Thoracic aorta (tissue), 2 donors: Measurements from ENCODE around the gene MACO1. TPM values are rescaled to one million over a fixed set of nuclear protein-coding genes. Genes with fewer than 3 reads are reported as not detected.
"Not testable (repeated sequence)": the region's sequence is repeated elsewhere in the genome, so short reads cannot be mapped to it uniquely, and the experiment has no call there.

ENCODE experiments used
- ATAC-seq: fragments of 150-250 bp; one replicate; pipeline ENCODE4 v1.8.0; 2017; ENCODE audit warnings: low read depth; ENCODE audit not compliant: insufficient number of reproducible peaks, low FRiP score
- DNase-seq: peaks from one replicate; pipeline ENCODE4 v3.0.0-alpha.2; 2020; ENCODE audit warnings: low spot score
- H3K27ac ChIP-seq, 2 donors: fragments of 200-600 bp; sonication (generic); 1 replicate in 1 of 2; 2 replicates in 1 of 2; pipeline ENCODE4 v1.5.1; 2016; ENCODE audit warnings: mild to moderate bottlenecking in 2 of 2, moderate library complexity in 2 of 2
- H3K27me3 ChIP-seq: fragments of 200-600 bp; sonication (generic); replicated peaks from 2 replicates; pipeline ENCODE4 v1.6.0; 2016; ENCODE audit warnings: mild to moderate bottlenecking; ENCODE audit not compliant: insufficient read depth
- H3K36me3 ChIP-seq: fragments of 200-600 bp; sonication (generic); one replicate; pipeline ENCODE4 v1.5.1; 2016
- H3K4me1 ChIP-seq, 2 donors: fragments of 200-600 bp; sonication (generic); 1 replicate in 1 of 2; 2 replicates in 1 of 2; pipeline versions ENCODE4 v1.5.1 to v1.6.0; 2016; ENCODE audit warnings: low read depth in 2 of 2, mild to moderate bottlenecking in 1 of 2; ENCODE audit not compliant: control insufficient read depth in 1 of 2
- H3K4me3 ChIP-seq: fragments of 200-600 bp; sonication (generic); 2 replicates; pipeline ENCODE4 v1.5.1; 2016; ENCODE audit warnings: mild to moderate bottlenecking
- H3K9me3 ChIP-seq: fragments of 200-600 bp; sonication (generic); 2 replicates; pipeline ENCODE4 v1.5.1; 2016
- total RNA-seq, 2 donors: library from RNA; depleted of rRNA; stranded (reverse); fragments of >200 nt; gene quantifications; one replicate each; pipeline versions ENCODE4 v1.1.0 to v1.2.3, GENCODE V29; 2016
- TF ChIP-seq, protein P1 (sequence below): fragments of 200-600 bp; sonication (generic); IDR thresholded peaks from one replicate; pipeline ENCODE4 v1.5.1; 2019; ENCODE audit warnings: antibody characterized with exemption

The MACO1 gene
- total RNA-seq, 2 donors from 2014 or later = 15.2 to 18.8 TPM

DNA sequence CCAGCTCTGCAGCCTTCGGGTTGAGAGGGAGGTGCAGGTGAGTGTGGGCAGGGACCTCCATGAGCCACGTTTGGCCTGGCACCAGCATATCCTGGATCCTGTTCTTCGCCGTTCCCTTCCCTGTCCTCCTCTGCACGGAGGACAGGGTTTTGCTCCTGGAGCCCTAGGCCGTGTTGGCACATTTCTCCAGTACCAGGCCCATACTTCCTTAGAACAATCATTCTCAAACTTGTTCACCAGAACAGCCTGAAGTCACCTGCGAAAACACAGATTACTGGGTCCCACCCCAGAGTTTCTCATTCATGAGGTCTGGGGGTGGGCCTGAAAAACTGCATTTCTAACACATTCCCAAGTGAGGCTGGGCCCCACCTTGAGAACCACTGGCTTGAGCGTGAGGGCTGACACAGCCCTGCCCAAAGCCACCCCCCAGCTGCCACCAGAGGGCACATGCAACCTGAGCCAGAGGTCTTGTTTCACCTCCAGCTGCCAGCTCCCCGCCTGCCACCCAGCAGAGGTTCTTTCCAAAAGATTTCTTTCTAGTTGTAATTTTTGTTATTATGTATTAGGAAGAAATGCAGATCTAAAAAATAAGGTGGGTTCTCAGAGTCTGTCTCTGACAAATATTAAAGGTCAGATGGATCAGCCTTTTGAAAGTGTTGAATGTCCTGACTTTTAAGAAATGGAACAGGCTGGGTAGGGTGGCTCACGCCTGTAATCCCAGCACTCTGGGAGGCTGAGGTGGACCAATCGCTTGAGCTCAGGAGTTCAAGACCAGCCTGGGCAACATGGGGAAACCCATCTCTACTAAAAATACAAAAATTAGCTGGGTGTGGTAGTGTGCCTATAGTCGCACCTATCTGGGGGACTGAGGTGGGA is 73.1 kb downstream of the MACO1 start:
- no peak for DNase-seq
- ATAC-seq = no peak
- Histone ChIP-seq H3K36me3 (no peaks in the 10 kb centered on the region), H3K27me3 (no peaks in the 10 kb centered on the region), H3K9me3 (no peaks in the 10 kb centered on the region), H3K4me3 (no peak overlapping the region), H3K4me1 (peaks cover 29 to 71% of the 10 kb centered on the region in 2 donors), H3K27ac (peak overlapping the region; percentile 33 to 46)
- TF ChIP-seq, protein P1, sequence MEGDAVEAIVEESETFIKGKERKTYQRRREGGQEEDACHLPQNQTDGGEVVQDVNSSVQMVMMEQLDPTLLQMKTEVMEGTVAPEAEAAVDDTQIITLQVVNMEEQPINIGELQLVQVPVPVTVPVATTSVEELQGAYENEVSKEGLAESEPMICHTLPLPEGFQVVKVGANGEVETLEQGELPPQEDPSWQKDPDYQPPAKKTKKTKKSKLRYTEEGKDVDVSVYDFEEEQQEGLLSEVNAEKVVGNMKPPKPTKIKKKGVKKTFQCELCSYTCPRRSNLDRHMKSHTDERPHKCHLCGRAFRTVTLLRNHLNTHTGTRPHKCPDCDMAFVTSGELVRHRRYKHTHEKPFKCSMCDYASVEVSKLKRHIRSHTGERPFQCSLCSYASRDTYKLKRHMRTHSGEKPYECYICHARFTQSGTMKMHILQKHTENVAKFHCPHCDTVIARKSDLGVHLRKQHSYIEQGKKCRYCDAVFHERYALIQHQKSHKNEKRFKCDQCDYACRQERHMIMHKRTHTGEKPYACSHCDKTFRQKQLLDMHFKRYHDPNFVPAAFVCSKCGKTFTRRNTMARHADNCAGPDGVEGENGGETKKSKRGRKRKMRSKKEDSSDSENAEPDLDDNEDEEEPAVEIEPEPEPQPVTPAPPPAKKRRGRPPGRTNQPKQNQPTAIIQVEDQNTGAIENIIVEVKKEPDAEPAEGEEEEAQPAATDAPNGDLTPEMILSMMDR = peak; percentile 67

DNA sequence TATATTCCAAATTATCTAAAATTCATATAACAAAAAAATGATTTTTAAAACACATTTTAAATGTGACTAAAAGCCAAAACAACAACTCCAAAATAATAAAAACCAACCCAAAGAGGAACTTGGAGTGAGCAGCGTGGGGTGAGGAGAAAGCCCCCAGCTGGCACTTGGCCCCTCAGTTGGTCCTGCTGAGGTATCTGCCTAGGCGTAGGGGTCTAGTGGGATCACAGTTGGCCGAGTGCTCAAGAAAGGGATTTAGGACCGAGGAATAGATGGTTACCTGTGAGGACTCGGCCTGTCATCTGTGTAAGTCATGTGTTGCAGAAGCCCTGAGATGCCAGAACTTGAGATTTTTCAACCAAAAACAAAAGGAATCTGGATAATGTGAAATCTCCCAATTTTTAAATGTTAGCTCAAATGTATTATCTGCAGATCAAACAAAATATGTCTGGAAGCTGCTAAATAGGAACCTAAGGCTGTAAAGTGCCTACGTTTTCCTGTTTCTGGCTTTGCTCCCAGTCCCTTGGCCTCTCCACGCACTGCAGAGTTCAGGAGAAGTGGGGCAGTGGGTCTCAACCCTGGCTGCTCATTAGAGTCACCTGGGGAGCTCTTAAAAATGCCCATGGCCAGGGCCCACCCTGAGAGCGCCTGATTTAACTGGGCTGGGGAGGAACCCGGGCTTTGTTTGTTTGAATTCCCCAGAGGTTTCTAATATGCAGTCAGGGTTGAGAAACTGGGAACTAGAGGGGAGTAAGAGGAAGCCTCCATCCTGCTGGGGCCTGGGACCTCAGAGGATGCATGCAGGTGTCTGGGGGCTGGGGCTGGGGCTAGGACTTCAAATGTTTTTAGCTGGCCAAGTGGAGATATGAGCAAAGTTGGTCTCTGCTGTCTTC is 74.3 kb downstream of the MACO1 start:
- ATAC-seq = peak; percentile 38
- Histone ChIP-seq H3K27me3 (no peaks in the 10 kb centered on the region), H3K27ac (peak overlapping the region; percentile 13 to 66), H3K4me1 (peaks cover 29 to 61% of the 10 kb centered on the region in 2 donors), H3K9me3 (no peaks in the 10 kb centered on the region), H3K36me3 (no peaks in the 10 kb centered on the region), H3K4me3 (no peak overlapping the region)
- DNase-seq = no peak
- TF ChIP-seq, protein P1 = no peak

DNA sequence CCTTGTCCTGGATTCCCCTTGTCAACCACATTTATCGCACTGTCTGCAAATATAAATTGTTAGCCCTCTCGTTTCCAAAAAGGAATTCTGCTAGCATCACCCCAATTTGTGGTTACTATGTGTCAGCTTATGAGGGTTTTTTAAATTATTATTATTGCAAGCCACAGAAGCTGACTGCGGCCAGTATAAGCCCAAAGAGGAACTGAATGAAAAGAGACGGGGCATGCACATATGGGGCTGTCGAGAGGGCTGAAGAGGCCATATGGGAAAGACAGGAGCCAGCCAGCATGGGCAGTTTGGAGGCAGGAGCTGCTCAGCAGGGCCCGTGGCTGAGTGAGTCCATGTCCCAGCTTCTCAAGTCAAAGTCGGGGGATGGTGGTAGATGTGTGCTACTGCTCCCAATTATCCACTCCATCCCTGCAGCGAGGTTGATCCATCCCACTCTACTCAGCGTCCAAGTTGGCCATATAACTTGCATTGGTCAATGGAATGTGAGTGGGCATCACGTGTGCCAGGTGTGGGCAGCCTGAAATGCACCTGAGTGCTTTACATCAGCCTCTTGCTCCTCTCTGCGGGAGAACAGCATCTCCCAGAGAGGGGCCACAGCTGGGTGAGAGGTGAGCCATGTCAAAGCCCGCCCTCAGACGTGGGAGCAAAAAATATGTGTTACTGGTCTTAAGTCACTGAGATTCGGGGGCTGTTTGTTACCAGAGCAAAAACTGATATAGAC is 75.1 kb downstream of the MACO1 start:
- no peak for DNase-seq
- Histone ChIP-seq H3K4me3 (no peak overlapping the region), H3K9me3 (no peaks in the 10 kb centered on the region), H3K27ac (no peak overlapping the region), H3K36me3 (no peaks in the 10 kb centered on the region), H3K4me1 (peaks cover 29 to 52% of the 10 kb centered on the region in 2 donors), H3K27me3 (no peaks in the 10 kb centered on the region)
- TF ChIP-seq, protein P1 = no peak
- no peak for ATAC-seq

DNA sequence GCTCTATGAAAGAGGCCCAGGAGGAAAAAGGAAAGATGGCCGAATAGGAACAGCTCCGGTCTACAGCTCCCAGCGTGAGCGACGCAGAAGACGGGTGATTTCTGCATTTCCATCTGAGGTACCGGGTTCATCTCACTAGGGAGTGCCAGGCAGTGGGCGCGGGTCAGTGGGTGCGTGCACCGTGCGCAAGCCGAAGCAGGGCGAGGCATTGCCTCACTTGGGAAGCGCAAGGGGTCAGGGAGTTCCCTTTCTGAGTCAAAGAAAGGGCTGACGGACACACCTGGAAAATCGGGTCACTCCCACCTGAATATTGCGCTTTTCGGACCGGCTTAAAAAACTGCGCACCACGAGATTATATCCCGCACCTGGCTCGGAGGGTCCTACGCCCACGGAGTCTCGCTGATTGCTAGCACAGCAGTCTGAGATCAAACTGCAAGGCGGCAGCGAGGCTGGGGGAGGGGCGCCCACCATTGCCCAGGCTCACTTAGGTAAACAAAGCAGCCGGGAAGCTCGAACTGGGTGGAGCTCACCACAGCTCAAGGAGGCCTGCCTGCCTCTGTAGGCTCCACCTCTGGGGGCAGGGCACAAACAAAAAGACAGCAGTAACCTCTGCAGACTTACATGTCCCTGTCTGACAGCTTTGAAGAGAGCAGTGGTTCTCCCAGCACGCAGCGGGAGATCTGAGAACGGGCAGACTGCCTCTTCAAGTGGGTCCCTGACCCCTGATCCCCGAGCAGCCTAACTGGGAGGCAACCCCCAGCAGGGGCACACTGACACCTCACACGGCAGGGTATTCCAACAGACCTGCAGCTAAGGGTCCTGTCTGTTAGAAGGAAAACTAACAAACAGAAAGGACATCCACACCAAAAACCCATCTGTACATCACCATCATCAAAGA is 76.1 kb downstream of the MACO1 start:
- H3K4me1 ChIP-seq = peaks cover 19 to 42% of the 10 kb centered on the region in 2 donors
- not testable (repeated sequence) for H3K27me3 ChIP-seq, H3K36me3 ChIP-seq, DNase-seq, H3K4me3 ChIP-seq, H3K27ac ChIP-seq, H3K9me3 ChIP-seq, ATAC-seq

DNA sequence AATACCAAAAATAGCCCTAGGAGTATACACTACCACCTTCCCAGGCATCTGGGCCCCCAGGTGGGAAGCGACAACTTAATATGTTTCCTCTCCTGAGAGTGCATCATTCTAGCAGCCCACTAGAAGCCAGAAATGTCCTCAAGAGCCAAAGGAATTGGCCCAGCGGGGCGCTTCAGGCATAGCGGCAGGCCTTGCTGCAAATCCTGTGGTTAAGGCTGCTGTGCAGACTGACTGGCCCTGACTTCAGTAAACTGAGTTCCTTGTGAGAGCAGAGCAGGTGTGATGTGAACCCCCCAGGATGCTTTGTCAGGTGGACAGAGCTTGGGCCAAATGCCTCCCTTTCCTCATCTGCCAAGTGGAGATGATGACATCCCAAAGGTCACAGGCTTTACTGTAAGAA is 83.0 kb downstream of the MACO1 start:
- no peak for DNase-seq

More for the DNA sequence above, 83.0 kb downstream of the MACO1 start:
- H3K4me1 ChIP-seq = no peaks in the 10 kb centered on the region
- H3K27ac ChIP-seq = no peak overlapping the region
- H3K4me3 ChIP-seq = no peak overlapping the region
- H3K36me3 ChIP-seq = no peaks in the 10 kb centered on the region
- TF ChIP-seq, protein P1 = no peak
- no peak for ATAC-seq
- no peaks in the 10 kb centered on the region for H3K9me3 ChIP-seq
- H3K27me3 ChIP-seq = no peaks in the 10 kb centered on the region
